ENCODE results near the gene ACOT8. TPM values are rescaled to one million over a fixed set of nuclear protein-coding genes. Genes with fewer than 3 reads are reported as not detected.

Gene ACOT8
- total RNA-seq, 2 experiments from 2014 or later: 18.5 to 21.2 TPM

GRCh38 chr20:45899046-45899835 lies 42.0 kb upstream of the ACOT8 start:
- Mint-ChIP-seq H3K9me3 (no peaks in the 10 kb centered on the region), H3K4me1 (ENCODE audit: low read depth) (peaks cover under 1% of the 10 kb centered on the region), H3K27ac (no peak overlapping the region), H3K27me3 (no peaks in the 10 kb centered on the region), H3K4me3 (no peak overlapping the region), H3K36me3 (ENCODE audit: low read depth) (peaks cover 7% of the 10 kb centered on the region)
- ChIA-PET CTCF (no interaction called here), POLR2A (interaction anchor here (1.1 to 3.0 kb wide), 5 partner anchors 9 to 35 kb away, joined by 3 to 11 read pairs (median 6); partner anchors contain the start of gene PCIF1)
- DNase-seq: no peak
- intact Hi-C loops (cut with micrococcal nuclease): no loop called here
- ATAC-seq: no peak
- no peak for TF ChIP-seq CTCF (IDR thresholded peaks at IDR 0.05)

- Mint-ChIP-seq H3K4me1 (ENCODE audit: low read depth) (peaks cover 6% of the 10 kb centered on the region), H3K27me3 (no peaks in the 10 kb centered on the region), H3K36me3 (ENCODE audit: low read depth) (peaks cover 8% of the 10 kb centered on the region), H3K4me3 (no peak overlapping the region), H3K27ac (no peak overlapping the region), H3K9me3 (no peaks in the 10 kb centered on the region)
- DNase-seq: no peak
- POLR2A ChIA-PET: interaction anchor here (1.1 to 3.0 kb wide), 2 partner anchors 9 to 36 kb away, joined by 3 to 11 read pairs; partner anchors contain the start of gene PCIF1
- intact Hi-C loops (cut with micrococcal nuclease): no loop called here
- ATAC-seq: no peak
- TF ChIP-seq CTCF (IDR thresholded peaks at IDR 0.05): no peak
- CTCF ChIA-PET: no interaction called here
Measured at GRCh38 chr20:45898285-45898684, 41.1 kb upstream of the ACOT8 start.

DNA sequence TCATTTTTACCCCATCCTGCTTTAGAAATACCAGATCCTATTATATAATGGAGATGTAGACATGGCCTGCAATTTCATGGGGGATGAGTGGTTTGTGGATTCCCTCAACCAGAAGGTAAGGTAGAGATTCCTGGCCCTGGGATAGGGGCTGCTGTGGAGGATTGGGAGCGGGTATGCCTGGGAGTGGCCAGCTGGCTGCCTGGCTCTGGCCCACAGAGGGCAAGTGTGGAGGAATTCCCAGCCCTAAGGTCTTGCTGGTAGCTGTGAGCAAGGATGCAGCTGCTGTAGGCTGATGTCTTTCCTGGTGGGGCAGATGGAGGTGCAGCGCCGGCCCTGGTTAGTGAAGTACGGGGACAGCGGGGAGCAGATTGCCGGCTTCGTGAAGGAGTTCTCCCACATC lies 40.5 kb upstream of the ACOT8 start:
- CTCF ChIA-PET: no interaction called here
- TF ChIP-seq CTCF (IDR thresholded peaks at IDR 0.05): no peak
- H3K27me3 Mint-ChIP-seq: no peaks in the 10 kb centered on the region
- peaks cover 12% of the 10 kb centered on the region for H3K4me1 Mint-ChIP-seq (ENCODE audit: low read depth)
- no peaks in the 10 kb centered on the region for H3K9me3 Mint-ChIP-seq
- POLR2A ChIA-PET: interaction anchor here (3.0 kb wide), 1 partner anchor 36 kb away, joined by 11 read pairs; the partner anchor contains the start of gene PCIF1
- H3K36me3 Mint-ChIP-seq (ENCODE audit: low read depth): peaks cover 10% of the 10 kb centered on the region
- no peak overlapping the region for H3K4me3 Mint-ChIP-seq
- H3K27ac Mint-ChIP-seq: no peak overlapping the region
- intact Hi-C loops (cut with micrococcal nuclease): no loop called here
- ATAC-seq: no peak
- no peak for DNase-seq

DNA sequence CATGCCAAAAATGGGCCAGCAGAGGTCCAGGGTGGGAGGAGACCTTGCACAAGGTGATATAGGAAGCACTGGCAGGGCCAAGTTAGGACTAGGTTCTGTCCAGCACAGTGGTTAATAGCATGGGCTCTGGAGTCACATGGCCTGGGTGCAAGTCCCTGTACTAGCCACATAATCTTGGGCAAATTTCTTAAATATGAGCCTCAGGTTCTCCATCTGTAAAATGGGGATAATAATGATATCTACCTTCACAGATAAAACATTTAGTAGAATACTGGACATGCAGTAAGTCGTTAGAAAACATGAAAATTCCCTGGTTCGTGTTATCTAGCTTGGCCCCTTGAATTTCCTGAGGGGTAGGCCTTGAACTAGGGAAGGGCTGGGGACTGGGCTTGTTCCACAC lies 40.1 kb upstream of the ACOT8 start:
- TF ChIP-seq CTCF (IDR thresholded peaks at IDR 0.05): no peak
- Mint-ChIP-seq H3K9me3 (no peaks in the 10 kb centered on the region), H3K4me1 (ENCODE audit: low read depth) (peaks cover 16% of the 10 kb centered on the region), H3K4me3 (no peak overlapping the region), H3K27me3 (no peaks in the 10 kb centered on the region), H3K27ac (no peak overlapping the region), H3K36me3 (ENCODE audit: low read depth) (peaks cover 10% of the 10 kb centered on the region)
- intact Hi-C loops (cut with micrococcal nuclease): no loop called here
- POLR2A ChIA-PET: interaction anchor here (0.6 to 1.2 kb wide), 4 partner anchors 8 to 88 kb away, joined by 3 to 4 read pairs (median 4); no protein-coding TSS in a partner anchor
- no peak for ATAC-seq
- CTCF ChIA-PET: no interaction called here
- DNase-seq: no peak

DNA sequence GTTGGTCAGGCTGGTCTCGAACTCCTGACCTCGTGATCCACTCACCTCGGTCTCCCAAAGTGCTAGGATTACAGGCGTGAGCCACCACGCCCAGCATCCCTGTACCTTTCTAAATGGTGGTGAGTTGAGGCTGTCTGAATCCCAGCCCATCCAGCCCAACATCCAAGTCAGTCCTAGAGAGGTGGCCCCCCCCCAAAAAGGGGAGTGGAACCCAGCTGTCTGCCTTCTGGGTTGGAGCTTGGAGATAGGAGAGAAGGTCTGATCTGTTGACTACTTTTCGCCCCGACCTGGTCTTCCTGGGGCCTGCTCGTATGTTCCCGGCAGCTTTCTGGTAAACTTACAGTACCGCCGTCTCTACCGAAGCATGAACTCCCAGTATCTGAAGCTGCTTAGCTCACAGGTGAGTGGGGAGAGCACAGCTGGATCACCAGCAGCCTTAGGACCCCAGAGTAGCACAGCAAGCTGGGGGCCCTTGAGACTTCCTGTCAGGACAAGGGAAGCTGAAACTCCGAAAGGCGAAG lies 39.5 kb upstream of the ACOT8 start:
- ChIA-PET CTCF (no interaction called here), POLR2A (interaction anchor here (0.6 to 1.2 kb wide), 4 partner anchors 8 to 88 kb away, joined by 3 to 4 read pairs (median 4); no protein-coding TSS in a partner anchor)
- Mint-ChIP-seq H3K4me3 (no peak overlapping the region), H3K27me3 (no peaks in the 10 kb centered on the region), H3K27ac (no peak overlapping the region), H3K9me3 (no peaks in the 10 kb centered on the region), H3K36me3 (ENCODE audit: low read depth) (peaks cover 10% of the 10 kb centered on the region), H3K4me1 (ENCODE audit: low read depth) (peaks cover 20% of the 10 kb centered on the region)
- intact Hi-C loops (cut with micrococcal nuclease): no loop called here
- DNase-seq (no peak), ATAC-seq (no peak)
- no peak for TF ChIP-seq CTCF (IDR thresholded peaks at IDR 0.05)

Data from activated CD8-positive, alpha-beta T cell treated with anti-CD3 and anti-CD28 coated beads for 36 hours (primary cell).